Skin epidermis (tissue), 12 donors: ENCODE measurements around the gene SUPT20HL1.
"Not testable (repeated sequence)": the region's sequence is repeated elsewhere in the genome, so short reads cannot be mapped to it uniquely, and the experiment has no call there.

ENCODE experiments used
- H3K27ac ChIP-seq, 21 experiments: fragments of 200-600 bp; sonication (generic) in 11 of 21; one replicate each; pipeline ENCODE4 v1.5.0; 2020; ENCODE audit warnings: mild to moderate bottlenecking in 3 of 21, inconsistent platforms in 2 of 21, moderate library complexity in 2 of 21
- H3K4me3 ChIP-seq, 7 experiments: fragments of 200-600 bp; sonication (generic) in 2 of 7; one replicate each; pipeline ENCODE4 v1.5.0; 2020; ENCODE audit warnings: inconsistent platforms in 2 of 7, mild to moderate bottlenecking in 2 of 7, moderate library complexity in 1 of 7

Gene SUPT20HL1

GRCh38 chrX:24362089-24362745, 1.8 kb downstream of the SUPT20HL1 start:
- not testable (repeated sequence) for H3K4me3 ChIP-seq, H3K27ac ChIP-seq

- not testable (repeated sequence) for H3K4me3 ChIP-seq, H3K27ac ChIP-seq
Measured at GRCh38 chrX:24363432-24364181, 3.2 kb downstream of the SUPT20HL1 start.

DNA sequence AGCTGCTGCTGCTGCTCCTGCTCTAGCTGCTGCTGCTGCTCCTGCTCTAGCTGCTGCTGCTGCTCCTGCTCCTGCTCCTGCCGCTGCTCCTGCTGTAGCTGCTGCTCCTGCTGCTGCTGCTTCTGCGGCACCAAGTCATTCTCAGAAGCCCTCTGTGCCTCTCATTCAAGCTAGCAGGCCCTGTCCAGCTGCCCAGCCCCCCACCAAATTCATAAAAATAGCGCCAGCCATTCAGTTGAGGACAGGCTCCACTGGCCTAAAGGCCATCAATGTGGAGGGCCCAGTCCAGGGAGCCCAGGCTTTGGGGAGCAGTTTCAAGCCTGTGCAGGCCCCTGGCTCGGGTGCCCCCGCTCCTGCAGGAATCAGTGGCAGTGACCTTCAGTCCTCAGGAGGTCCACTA, 3.9 kb downstream of the SUPT20HL1 start:
- Histone ChIP-seq H3K27ac (no peak overlapping the region), H3K4me3 (no peak overlapping the region)

GRCh38 chrX:24364851-24365538, 4.6 kb downstream of the SUPT20HL1 start:
- Histone ChIP-seq H3K27ac (no peak overlapping the region), H3K4me3 (no peak overlapping the region)

DNA sequence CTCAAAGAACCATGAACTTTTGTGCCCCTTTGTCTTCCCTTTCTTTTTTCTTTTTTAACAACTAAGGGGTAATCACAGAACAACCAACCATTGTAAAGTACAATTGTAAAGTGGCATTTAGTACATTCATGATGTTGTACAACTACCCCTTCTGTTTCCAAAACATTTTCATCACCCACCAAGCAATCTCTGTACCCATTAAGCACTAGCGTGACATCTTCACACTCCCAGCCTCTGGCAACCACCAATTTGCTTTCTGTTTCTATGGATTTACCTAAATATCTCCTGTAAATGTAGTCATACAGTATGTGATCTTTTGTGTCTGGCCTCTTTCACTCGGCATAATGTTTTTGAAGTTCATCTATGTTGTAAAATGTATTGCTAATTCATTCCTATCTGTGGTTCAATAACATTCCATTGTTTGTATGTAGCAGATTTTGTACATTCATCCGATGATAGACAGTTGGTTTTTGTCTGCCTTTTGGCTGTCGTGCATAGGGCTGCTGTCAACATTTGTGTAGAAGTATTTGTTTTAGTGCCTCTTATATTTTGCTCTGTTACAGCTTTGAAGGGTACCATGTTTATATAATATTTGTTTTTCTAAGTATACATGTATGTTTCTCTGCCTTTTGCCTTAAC, 6.4 kb downstream of the SUPT20HL1 start:
- H3K27ac ChIP-seq, H3K4me3 ChIP-seq: not testable (repeated sequence)

DNA sequence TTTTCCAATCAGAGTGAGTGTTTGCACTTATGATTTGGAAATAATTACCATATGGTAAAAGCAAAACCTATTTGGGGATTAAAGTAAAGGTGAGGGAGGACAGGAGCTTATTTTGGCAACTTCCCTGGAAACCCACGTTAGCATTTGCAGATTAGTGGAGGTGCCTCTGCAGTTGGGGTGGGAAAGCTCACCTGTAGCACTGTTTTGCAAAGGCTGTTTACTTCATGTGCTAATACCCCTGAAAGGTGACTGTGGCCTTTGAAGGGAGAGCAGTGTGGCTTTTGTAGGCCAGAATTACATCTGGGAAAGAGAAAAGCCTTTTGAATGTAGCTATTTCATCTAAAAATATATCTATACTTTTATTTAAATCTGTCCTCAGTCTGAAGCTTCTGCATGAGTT, 9.4 kb downstream of the SUPT20HL1 start:
- Histone ChIP-seq H3K27ac (no peak overlapping the region), H3K4me3 (no peak overlapping the region)

- H3K27ac ChIP-seq: no peak overlapping the region
- H3K4me3 ChIP-seq: no peak overlapping the region
Measured at GRCh38 chrX:24371391-24371972, 11.0 kb downstream of the SUPT20HL1 start.

GRCh38 chrX:24372021-24372763, 11.8 kb downstream of the SUPT20HL1 start:
- no peak overlapping the region for H3K4me3 ChIP-seq
- H3K27ac ChIP-seq: no peak overlapping the region

- no peak overlapping the region for H3K4me3 ChIP-seq
- no peak overlapping the region for H3K27ac ChIP-seq
Measured at GRCh38 chrX:24375600-24376131, 15.2 kb downstream of the SUPT20HL1 start.

GRCh38 chrX:24376403-24376802, 16.0 kb downstream of the SUPT20HL1 start:
- Histone ChIP-seq H3K27ac (no peak overlapping the region), H3K4me3 (no peak overlapping the region)

GRCh38 chrX:24377195-24377594, 16.8 kb downstream of the SUPT20HL1 start:
- H3K4me3 ChIP-seq: no peak overlapping the region

GRCh38 chrX:24377911-24378468, 17.6 kb downstream of the SUPT20HL1 start:
- no peak overlapping the region for H3K4me3 ChIP-seq
- H3K27ac ChIP-seq: peak overlapping the region in 1 of 21 experiments; percentile 14

More at GRCh38 chrX:24377195-24377594, 16.8 kb downstream of the SUPT20HL1 start:
- H3K27ac ChIP-seq: peak overlapping the region in 1 of 21 experiments; percentile 14

DNA sequence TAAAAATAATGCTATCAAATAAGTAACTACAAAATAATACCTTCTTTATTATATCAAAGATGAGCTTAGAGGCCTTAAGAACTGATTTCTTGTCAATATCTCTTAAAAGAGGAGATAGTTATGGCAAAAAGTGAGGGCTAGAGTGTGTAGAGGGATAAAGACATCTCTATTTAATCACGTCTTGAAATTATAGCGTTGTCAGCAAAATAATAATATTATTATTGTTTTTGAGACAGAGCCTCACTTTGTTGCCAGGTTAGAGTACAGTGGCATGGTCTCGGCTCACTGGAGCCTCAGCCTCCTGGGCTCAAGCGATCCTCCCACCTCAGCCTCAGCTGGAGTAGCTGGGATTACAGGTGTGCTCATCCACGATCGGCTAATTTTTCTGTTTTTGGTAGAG, 18.3 kb downstream of the SUPT20HL1 start:
- Histone ChIP-seq H3K27ac (no peak overlapping the region), H3K4me3 (no peak overlapping the region)

DNA sequence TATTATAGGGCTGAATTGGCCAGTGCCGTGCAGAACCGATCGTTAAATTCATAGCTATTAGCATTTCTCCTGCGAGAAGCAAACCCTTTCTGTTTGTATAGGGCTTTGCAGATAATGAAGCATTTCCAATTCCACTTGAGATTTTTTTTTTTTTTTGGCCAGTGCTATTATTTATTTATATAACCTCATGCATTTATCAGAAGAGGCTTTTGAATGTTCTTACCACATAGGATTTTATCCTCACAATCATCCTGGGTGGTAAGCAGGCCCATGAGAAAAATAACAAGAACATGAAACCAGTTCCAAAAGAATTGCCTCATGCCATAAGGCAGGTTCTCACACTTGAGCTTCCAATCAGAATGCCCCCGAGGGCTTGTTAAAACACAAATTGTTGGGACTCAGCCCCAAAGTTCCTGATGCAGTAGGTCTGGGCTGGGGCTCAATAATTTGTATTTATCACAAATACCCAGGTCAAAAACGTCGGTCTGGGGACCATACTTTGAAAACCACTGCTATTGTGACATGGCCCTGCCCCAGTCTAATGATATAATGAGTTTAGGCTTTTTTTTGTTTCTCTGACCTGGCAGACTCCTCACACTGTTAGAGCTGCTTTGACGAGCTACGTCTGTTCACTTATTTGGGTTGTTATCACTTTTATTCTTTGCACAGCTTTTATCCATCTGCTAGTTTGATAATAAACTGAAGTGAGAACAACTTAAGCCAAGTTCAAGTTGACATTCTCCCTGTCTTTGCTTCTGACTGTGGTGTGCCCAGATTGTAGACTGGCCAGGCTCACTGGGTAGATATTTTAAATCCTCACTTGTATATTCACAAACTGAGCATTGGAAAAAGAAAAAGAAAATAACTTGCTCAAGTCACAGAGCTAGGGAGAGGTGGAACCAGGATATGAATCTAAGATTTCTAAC, 20.1 kb downstream of the SUPT20HL1 start:
- Histone ChIP-seq H3K4me3 (no peak overlapping the region), H3K27ac (peak overlapping the region in 1 of 21 experiments; percentile 14)

- not testable (repeated sequence) for H3K27ac ChIP-seq
Measured at GRCh38 chrX:24382315-24382714, 21.9 kb downstream of the SUPT20HL1 start.

DNA sequence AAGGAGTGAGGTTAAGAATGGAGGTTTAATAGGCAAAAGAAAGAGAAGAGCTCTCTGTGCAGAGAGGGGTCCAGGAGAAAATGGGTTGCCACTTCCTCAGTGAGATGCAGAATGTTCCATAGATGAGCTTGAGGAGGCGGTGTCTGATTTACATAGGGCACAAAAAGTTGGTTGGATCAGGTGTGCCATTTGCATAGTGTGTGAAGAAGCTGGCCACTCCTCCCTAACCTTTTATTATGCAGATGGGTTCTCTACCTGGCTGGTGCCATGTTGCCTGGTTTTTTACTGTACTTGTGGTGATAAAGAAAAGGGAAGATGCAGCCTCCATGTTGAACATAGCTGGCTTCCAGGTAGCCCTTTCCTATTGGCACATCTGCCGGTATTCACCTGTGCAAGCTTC, 27.3 kb downstream of the SUPT20HL1 start:
- H3K27ac ChIP-seq: no peak overlapping the region
- no peak overlapping the region for H3K4me3 ChIP-seq

More at GRCh38 chrX:24382315-24382714, 21.9 kb downstream of the SUPT20HL1 start:
- not testable (repeated sequence) for H3K4me3 ChIP-seq

DNA sequence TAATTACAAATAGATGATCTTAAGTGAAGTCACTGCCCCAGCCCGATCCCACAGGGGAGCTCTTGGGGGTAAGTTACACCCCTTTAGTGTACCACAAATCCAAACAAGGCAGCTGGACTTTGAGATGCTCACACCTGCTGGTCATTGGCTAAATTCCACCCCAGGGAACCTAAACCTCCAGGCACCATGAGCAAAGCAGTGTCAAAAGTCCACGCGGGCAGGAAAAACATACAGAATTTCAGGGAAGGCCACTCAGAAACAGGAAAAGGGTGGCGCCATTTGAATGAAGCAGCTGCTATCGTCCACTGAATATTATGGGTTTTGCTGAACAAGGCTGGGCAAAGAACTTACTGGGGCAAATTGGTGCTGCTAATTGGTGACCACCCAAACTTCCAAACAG, 30.9 kb downstream of the SUPT20HL1 start:
- Histone ChIP-seq H3K4me3 (no peak overlapping the region), H3K27ac (no peak overlapping the region)

GRCh38 chrX:24391843-24392242, 31.4 kb downstream of the SUPT20HL1 start:
- H3K4me3 ChIP-seq: no peak overlapping the region

More at GRCh38 chrX:24391843-24392242, 31.4 kb downstream of the SUPT20HL1 start:
- H3K27ac ChIP-seq: no peak overlapping the region
